Parathyroid adenoma (tissue), 2 donors: ENCODE measurements around the gene ARHGAP15.

Source experiments
- H2AFZ ChIP-seq: fragments of 300-600 bp; sonication (generic); one replicate; pipeline ENCODE4 v1.7.0; 2017; ENCODE audit warnings: antibody characterized with exemption, mild to moderate bottlenecking
- H3K27ac ChIP-seq: fragments of 300-600 bp; sonication (generic); one replicate; pipeline ENCODE4 v1.7.0; 2017
- H3K27me3 ChIP-seq: fragments of 300-600 bp; sonication (generic); one replicate; pipeline ENCODE4 v1.7.0; 2017; ENCODE audit warnings: low read length; ENCODE audit not compliant: control insufficient read depth, insufficient read depth
- H3K36me3 ChIP-seq: fragments of 300-600 bp; sonication (generic); one replicate; pipeline ENCODE4 v1.7.0; 2017; ENCODE audit warnings: low read length; ENCODE audit not compliant: control insufficient read depth, insufficient read depth
- H3K4me1 ChIP-seq: fragments of 300-600 bp; sonication (generic); one replicate; pipeline ENCODE4 v1.7.0; 2017; ENCODE audit warnings: control low read depth
- H3K4me2 ChIP-seq: fragments of 300-600 bp; sonication (generic); one replicate; pipeline ENCODE4 v1.7.0; 2017; ENCODE audit warnings: low read length
- H3K4me3 ChIP-seq: fragments of 300-600 bp; sonication (generic); one replicate; pipeline ENCODE4 v1.7.0; 2017; ENCODE audit warnings: low read depth, low read length
- H3K79me2 ChIP-seq: fragments of 300-600 bp; sonication (generic); one replicate; pipeline ENCODE4 v1.7.0; 2017; ENCODE audit warnings: control low read depth
- H3K9ac ChIP-seq: fragments of 300-600 bp; sonication (generic); one replicate; pipeline ENCODE4 v1.7.0; 2017; ENCODE audit warnings: mild to moderate bottlenecking
- H3K9me3 ChIP-seq: fragments of 300-600 bp; sonication (generic); one replicate; pipeline ENCODE4 v1.7.0; 2017; ENCODE audit warnings: low read length; ENCODE audit not compliant: control insufficient read depth
- CTCF ChIP-seq: fragments of 300-600 bp; sonication (generic); IDR thresholded peaks from one replicate; pipeline ENCODE4 v1.7.0; 2017; ENCODE audit warnings: antibody characterized with exemption, mild to moderate bottlenecking
- donor health status: primary hyperparathyroidism.

Gene ARHGAP15

GRCh38 chr2:143692162-143692561, 562.9 kb downstream of the ARHGAP15 start:
- TF ChIP-seq CTCF: no peak
- no peak overlapping the region for H2AFZ ChIP-seq
- H3K79me2 ChIP-seq: no peaks in the 10 kb centered on the region

GRCh38 chr2:143692967-143693366, 563.7 kb downstream of the ARHGAP15 start:
- no peak overlapping the region for H3K27ac ChIP-seq
- no peak for TF ChIP-seq CTCF
- H3K36me3 ChIP-seq: no peaks in the 10 kb centered on the region
- no peaks in the 10 kb centered on the region for H3K79me2 ChIP-seq
- no peaks in the 10 kb centered on the region for H3K9me3 ChIP-seq
- H3K4me1 ChIP-seq: no peaks in the 10 kb centered on the region
- no peaks in the 10 kb centered on the region for H3K27me3 ChIP-seq
- no peak overlapping the region for H3K9ac ChIP-seq
- H3K4me3 ChIP-seq: no peak overlapping the region
- H2AFZ ChIP-seq: no peak overlapping the region
- no peak overlapping the region for H3K4me2 ChIP-seq

More at GRCh38 chr2:143692162-143692561, 562.9 kb downstream of the ARHGAP15 start:
- no peak overlapping the region for H3K4me2 ChIP-seq
- no peaks in the 10 kb centered on the region for H3K9me3 ChIP-seq
- H3K4me1 ChIP-seq: no peaks in the 10 kb centered on the region
- H3K36me3 ChIP-seq: no peaks in the 10 kb centered on the region
- no peak overlapping the region for H3K27ac ChIP-seq
- no peak overlapping the region for H3K9ac ChIP-seq
- no peaks in the 10 kb centered on the region for H3K27me3 ChIP-seq
- no peak overlapping the region for H3K4me3 ChIP-seq

- Histone ChIP-seq H3K4me2 (no peak overlapping the region), H3K4me1 (no peaks in the 10 kb centered on the region), H3K4me3 (no peak overlapping the region), H3K9ac (no peak overlapping the region), H3K79me2 (no peaks in the 10 kb centered on the region), H2AFZ (no peak overlapping the region), H3K36me3 (no peaks in the 10 kb centered on the region), H3K9me3 (no peaks in the 10 kb centered on the region), H3K27me3 (no peaks in the 10 kb centered on the region), H3K27ac (no peak overlapping the region)
- no peak for TF ChIP-seq CTCF
Observed at GRCh38 chr2:143694335-143694734, 565.1 kb downstream of the ARHGAP15 start.

GRCh38 chr2:143696651-143697050, 567.4 kb downstream of the ARHGAP15 start:
- no peaks in the 10 kb centered on the region for H3K9me3 ChIP-seq
- H3K79me2 ChIP-seq: no peaks in the 10 kb centered on the region
- H3K9ac ChIP-seq: no peak overlapping the region
- H2AFZ ChIP-seq: no peak overlapping the region
- H3K4me1 ChIP-seq: no peaks in the 10 kb centered on the region
- no peak overlapping the region for H3K4me3 ChIP-seq
- no peak overlapping the region for H3K27ac ChIP-seq
- H3K36me3 ChIP-seq: no peaks in the 10 kb centered on the region
- no peaks in the 10 kb centered on the region for H3K27me3 ChIP-seq
- no peak overlapping the region for H3K4me2 ChIP-seq
- TF ChIP-seq CTCF: no peak

- no peak overlapping the region for H3K27ac ChIP-seq
- no peaks in the 10 kb centered on the region for H3K36me3 ChIP-seq
- H2AFZ ChIP-seq: no peak overlapping the region
- no peak for TF ChIP-seq CTCF
- H3K9me3 ChIP-seq: no peaks in the 10 kb centered on the region
- no peaks in the 10 kb centered on the region for H3K27me3 ChIP-seq
- H3K4me1 ChIP-seq: no peaks in the 10 kb centered on the region
- H3K79me2 ChIP-seq: no peaks in the 10 kb centered on the region
- no peak overlapping the region for H3K4me2 ChIP-seq
- no peak overlapping the region for H3K4me3 ChIP-seq
- H3K9ac ChIP-seq: no peak overlapping the region
Observed at GRCh38 chr2:143697744-143698143, 568.5 kb downstream of the ARHGAP15 start.
